ENCODE data around the gene COG2. TPM values are rescaled to one million over a fixed set of nuclear protein-coding genes. Genes with fewer than 3 reads are reported as not detected.

COG2 gene
- total and polyA plus RNA-seq, 12 donors, result 12.0 to 80.1 (median 50.6) TPM

- H3K27ac ChIP-seq, result no peak overlapping the region
- no peak overlapping the region for H3K4me3 ChIP-seq
- DNase-seq, result no peak
- H3K9me3 ChIP-seq (replicated peaks in 1 of 3), result no peaks in the 10 kb centered on the region
- intact Hi-C loops (cut with DNase I), result no loop called here
- H3K4me1 ChIP-seq (replicated peaks in 1 of 2), result no peaks in the 10 kb centered on the region
- H3K27me3 ChIP-seq, result no peaks in the 10 kb centered on the region
- 67 to 80% (median 73%) methylated on average over 7 of the region's 7 CpGs for WGBS, 4 donors
- H3K36me3 ChIP-seq (replicated peaks in 1 of 2), result no peaks in the 10 kb centered on the region
- TF ChIP-seq POLR2A (IDR thresholded peaks at IDR 0.05) (no peak), CTCF (IDR thresholded peaks at IDR 0.05) (no peak)
These were observed 31.0 kb upstream of the COG2 start for GRCh38 chr1:230611128-230611877.

- 30 to 45% (median 37%) methylated on average over 1 of the region's 1 CpG for WGBS, 4 donors
These were observed 30.4 kb upstream of the COG2 start for GRCh38 chr1:230611878-230612235.

GRCh38 chr1:230612651-230613050 is 29.6 kb upstream of the COG2 start:
- Histone ChIP-seq H3K9me3 (replicated peaks in 1 of 3) (no peaks in the 10 kb centered on the region), H3K27ac (no peak overlapping the region), H3K4me1 (replicated peaks in 1 of 2) (no peaks in the 10 kb centered on the region), H3K4me3 (no peak overlapping the region), H3K36me3 (replicated peaks in 1 of 2) (no peaks in the 10 kb centered on the region), H3K27me3 (no peaks in the 10 kb centered on the region)
- WGBS, 4 donors, result 63 to 83% (median 73%) methylated on average over 1 of the region's 1 CpG
- intact Hi-C loops (cut with DNase I), result no loop called here
- no peak for DNase-seq
- TF ChIP-seq POLR2A (IDR thresholded peaks at IDR 0.05) (no peak), CTCF (IDR thresholded peaks at IDR 0.05) (no peak)

More at GRCh38 chr1:230611878-230612235, 30.4 kb upstream of the COG2 start:
- no peak for TF ChIP-seq POLR2A (IDR thresholded peaks at IDR 0.05)
- TF ChIP-seq CTCF (IDR thresholded peaks at IDR 0.05), result no peak
- Histone ChIP-seq H3K4me3 (no peak overlapping the region), H3K27ac (no peak overlapping the region), H3K27me3 (no peaks in the 10 kb centered on the region), H3K4me1 (replicated peaks in 1 of 2) (no peaks in the 10 kb centered on the region), H3K36me3 (replicated peaks in 1 of 2) (no peaks in the 10 kb centered on the region), H3K9me3 (replicated peaks in 1 of 3) (no peaks in the 10 kb centered on the region)
- DNase-seq, result no peak
- intact Hi-C loops (cut with DNase I), result no loop called here

- H3K4me3 ChIP-seq, result no peak overlapping the region
- no peaks in the 10 kb centered on the region for H3K27me3 ChIP-seq
- TF ChIP-seq POLR2A (IDR thresholded peaks at IDR 0.05), result no peak
- no peak for TF ChIP-seq CTCF (IDR thresholded peaks at IDR 0.05)
- no peaks in the 10 kb centered on the region for H3K36me3 ChIP-seq (replicated peaks in 1 of 2)
- no peak overlapping the region for H3K27ac ChIP-seq
- H3K4me1 ChIP-seq (replicated peaks in 1 of 2), result no peaks in the 10 kb centered on the region
- intact Hi-C loops (cut with DNase I), result no loop called here
- 76 to 95% (median 86%) methylated on average over 3 of the region's 3 CpGs for WGBS, 4 donors
- DNase-seq, result no peak
- no peaks in the 10 kb centered on the region for H3K9me3 ChIP-seq (replicated peaks in 1 of 3)
These were observed 28.2 kb upstream of the COG2 start for GRCh38 chr1:230614121-230614520.
